Activated effector memory CD4-positive, alpha-beta T cell treated with Interleukin-2 at 50 U/mL for 16 hours (primary cell): ENCODE results near the gene BAZ1B.
A peak's percentile ranks its signal among the peaks of the same experiment; 100 is the strongest.
"Not testable (repeated sequence)": the region's sequence is repeated elsewhere in the genome, so short reads cannot be mapped to it uniquely, and the experiment has no call there.

Experiments used
- DNase-seq: peaks from one replicate; pipeline ENCODE4 v3.0.0-alpha.2; 2020

Gene BAZ1B, protein sequence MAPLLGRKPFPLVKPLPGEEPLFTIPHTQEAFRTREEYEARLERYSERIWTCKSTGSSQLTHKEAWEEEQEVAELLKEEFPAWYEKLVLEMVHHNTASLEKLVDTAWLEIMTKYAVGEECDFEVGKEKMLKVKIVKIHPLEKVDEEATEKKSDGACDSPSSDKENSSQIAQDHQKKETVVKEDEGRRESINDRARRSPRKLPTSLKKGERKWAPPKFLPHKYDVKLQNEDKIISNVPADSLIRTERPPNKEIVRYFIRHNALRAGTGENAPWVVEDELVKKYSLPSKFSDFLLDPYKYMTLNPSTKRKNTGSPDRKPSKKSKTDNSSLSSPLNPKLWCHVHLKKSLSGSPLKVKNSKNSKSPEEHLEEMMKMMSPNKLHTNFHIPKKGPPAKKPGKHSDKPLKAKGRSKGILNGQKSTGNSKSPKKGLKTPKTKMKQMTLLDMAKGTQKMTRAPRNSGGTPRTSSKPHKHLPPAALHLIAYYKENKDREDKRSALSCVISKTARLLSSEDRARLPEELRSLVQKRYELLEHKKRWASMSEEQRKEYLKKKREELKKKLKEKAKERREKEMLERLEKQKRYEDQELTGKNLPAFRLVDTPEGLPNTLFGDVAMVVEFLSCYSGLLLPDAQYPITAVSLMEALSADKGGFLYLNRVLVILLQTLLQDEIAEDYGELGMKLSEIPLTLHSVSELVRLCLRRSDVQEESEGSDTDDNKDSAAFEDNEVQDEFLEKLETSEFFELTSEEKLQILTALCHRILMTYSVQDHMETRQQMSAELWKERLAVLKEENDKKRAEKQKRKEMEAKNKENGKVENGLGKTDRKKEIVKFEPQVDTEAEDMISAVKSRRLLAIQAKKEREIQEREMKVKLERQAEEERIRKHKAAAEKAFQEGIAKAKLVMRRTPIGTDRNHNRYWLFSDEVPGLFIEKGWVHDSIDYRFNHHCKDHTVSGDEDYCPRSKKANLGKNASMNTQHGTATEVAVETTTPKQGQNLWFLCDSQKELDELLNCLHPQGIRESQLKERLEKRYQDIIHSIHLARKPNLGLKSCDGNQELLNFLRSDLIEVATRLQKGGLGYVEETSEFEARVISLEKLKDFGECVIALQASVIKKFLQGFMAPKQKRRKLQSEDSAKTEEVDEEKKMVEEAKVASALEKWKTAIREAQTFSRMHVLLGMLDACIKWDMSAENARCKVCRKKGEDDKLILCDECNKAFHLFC (N-terminal part only)

DNA sequence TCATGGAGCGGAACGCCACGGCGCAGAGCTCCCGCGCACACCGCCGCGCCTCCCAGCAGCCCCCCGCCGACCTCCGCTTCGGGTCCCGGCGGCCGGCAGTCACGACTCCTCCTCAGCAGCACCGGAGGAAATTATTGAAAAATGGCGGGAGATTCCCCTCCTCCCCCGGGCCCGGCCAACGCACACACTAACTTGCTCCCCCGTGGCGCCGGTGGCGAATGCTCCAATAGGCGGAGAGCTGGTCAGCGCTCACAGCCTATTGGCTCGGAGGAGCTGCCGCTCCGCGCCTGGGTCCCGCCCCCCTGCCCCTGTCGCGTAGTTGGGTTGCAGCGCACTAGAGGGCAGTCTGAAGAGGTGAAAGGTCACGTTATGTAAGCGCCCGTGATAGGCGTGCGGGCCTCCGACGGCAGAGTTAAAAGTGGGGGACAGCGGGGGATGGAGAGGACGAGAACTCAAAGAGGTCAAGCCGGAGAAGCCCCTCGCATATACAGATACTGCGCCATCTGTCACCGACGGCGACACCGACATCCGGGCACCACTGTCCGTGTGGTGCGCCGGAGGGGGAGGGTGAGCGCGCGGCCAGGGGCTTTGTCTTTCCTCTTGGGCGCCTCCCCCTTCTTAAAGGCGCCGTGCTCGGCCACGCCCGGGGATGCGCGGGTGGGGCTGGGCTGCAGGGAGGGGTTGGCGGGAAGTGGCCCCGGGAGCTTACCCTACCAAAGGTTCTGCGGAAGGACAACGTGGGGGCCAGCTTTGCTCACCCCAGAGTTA, at the start of gene BAZ1B:
Gene BAZ1B, minus strand, starts transcription at position 189 of the 768 bp plus-strand sequence. CDS start 360 bp downstream, outside the sequence.
- peak; percentile 96 for DNase-seq

DNA sequence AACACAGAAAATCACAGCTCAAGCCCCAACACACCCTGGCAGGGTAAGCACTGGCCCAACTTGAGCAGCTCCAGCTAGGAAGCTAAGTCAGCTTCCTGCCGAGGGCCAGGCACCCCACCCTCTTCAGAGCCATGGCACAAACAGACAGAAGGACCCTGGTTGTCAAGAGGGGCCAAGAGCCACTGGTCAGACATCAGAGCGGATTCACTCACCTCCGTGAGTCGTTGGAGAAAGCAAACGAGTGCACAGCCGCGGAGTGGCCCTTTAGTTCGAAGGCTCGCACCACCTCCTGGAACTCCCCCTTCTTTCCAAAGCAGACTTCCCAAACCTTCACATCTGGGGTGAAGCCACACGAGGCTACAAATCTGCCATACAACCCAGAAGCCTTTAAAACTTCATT, 48.9 kb upstream of the BAZ1B start:
- DNase-seq = no peak

DNA sequence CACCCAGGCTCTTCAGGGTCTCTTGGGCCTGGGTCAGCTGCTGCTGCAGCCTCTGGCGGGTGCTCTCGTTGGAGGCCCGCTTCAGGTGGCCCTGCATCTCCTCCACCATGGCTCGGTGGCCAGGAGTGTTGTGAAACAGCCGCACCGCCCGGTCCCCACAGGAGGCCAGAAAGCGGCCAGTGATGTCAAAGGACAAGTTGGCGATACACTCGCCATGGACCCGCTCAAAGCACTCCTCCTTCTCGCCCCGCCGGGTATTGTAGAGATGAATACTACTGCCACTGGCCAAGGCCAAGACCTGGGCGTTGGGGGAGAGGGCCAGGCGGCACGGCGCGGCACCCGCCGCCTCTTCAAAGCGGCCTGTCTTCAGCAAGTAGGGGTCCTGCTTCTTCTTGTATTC, 48.4 kb upstream of the BAZ1B start:
- DNase-seq = no peak

DNA sequence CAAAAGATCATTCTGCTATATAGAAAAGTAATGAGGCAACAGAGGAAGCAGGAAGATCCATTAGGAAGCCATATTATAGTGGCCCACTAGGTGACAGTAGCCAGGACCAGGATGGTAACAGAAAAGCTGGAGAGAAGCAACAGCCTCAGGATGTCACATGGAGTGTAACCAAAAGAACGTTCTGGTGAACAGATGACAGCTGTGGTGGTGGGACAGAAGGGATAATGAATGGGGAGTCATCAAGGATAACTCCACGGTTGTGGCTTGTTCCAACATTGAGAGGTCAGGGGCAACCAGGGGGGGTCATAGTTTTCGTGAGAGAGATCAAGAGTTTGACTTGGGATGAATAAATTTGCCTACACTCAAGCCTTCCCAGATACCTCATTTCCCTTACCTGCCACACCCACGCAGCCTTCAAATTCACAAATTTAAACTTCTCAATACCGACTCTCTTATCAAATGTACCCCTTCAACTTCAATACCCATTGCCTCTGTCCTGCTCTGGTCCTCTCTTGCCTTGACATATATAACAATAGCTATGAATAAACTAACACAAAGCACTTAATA, 47.0 kb upstream of the BAZ1B start:
- no peak for DNase-seq

DNA sequence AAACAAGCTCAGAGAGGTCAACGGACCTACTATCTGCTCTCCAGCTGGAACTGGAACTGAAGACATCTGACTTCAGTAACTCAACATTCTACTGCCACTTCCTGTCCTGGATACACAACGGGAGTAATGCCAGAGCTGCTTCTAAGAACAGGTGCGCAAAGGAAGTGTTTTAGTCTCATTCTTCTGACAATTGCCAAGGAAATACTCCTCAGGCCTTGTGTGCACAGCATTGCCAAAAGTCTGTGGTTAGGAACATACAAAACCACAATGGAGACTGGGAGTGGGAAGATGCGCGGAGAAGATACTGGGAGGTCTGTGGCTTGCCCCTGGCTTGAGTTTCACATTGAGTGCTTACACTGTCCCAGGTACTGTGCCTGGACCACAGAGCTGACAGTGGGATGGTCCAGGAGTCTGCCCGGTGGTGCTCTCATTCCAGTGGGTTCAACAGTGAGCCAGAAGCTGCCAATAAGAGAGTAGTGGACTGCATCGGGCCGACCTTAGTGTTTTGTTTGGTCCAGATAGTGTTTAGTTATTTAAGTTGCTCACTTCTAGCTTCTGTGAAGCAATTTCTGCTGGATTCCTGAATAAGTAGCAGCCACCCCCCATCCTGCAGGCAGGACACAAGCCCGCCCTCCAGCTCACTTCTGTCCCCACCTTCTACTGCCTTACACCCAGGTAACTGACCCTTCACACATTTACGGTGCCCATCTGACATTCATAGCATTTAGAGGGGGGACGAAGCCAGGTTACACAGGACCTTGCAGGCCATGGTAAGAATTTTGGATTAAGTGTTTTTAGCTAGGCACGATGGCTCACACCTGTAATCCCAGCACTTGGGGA, 46.0 kb upstream of the BAZ1B start:
- no peak for DNase-seq

DNA sequence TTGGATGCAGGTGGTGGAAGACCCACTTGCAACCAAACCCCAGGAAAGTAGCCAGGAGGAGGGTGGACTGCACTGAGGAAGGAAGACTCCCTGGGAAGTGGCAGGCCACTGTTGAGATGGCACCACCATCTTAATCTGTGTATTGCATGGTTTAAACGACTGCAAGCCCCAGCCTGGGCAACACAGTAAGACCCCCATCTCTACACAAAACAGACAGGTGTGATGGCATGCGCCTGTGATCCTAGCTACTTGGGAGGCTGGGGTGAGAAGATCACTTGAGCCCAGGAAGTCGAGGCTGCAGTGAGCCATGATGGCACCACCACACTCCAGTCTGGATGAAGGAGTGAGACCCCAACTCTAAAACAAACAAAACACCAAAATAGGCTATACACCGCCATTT, 45.0 kb upstream of the BAZ1B start:
- no peak for DNase-seq

DNA sequence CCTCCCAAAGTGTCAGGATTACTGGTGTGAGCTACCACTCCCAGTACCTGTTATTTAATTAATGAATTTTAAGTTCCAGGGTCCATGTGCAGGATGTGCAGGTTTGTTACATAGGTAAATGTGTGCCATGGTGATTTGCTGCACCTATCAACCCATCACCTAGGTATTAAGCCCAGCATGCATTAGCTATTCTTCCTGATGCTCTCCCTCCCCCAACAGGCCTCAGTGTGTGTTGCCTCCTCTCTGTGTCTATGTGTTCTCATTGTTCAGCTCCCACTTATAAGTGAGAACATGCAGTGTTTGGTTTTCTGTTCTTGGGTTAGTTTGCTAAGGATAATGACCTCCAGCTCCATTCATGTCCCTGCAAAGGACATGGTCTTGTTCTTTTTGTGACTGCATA, 44.3 kb upstream of the BAZ1B start:
- DNase-seq = not testable (repeated sequence)

DNA sequence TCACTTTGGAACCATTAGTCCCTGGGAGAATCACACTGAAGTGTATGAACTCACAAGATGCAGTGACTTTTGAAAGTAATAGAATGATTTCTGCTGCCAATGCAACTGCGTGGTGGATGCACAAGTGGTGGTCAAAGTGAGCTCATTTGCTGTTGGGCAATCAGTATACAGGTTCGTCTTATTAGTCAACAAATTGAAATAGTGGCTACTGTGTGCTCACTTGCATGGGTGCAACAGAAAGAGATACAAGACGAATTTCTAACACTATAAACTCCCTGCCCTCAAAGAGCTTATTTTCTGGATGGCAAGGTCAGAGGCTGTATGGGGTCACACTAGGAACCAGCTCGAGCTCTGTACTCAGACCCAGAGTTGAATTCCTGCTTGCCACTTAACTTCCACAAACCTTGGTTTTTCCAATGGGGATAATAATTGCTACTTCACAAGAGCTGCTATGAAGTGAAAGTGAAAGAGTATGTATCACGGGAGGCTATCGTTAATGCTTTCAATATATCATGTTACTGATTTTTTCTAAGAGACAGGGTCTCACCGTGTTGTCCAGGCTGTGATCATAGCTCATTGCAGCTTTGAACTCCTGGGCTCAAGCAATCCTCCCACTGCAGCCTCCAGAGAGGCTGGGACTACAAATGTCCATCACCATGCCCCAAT, 43.7 kb upstream of the BAZ1B start:
- no peak for DNase-seq

DNA sequence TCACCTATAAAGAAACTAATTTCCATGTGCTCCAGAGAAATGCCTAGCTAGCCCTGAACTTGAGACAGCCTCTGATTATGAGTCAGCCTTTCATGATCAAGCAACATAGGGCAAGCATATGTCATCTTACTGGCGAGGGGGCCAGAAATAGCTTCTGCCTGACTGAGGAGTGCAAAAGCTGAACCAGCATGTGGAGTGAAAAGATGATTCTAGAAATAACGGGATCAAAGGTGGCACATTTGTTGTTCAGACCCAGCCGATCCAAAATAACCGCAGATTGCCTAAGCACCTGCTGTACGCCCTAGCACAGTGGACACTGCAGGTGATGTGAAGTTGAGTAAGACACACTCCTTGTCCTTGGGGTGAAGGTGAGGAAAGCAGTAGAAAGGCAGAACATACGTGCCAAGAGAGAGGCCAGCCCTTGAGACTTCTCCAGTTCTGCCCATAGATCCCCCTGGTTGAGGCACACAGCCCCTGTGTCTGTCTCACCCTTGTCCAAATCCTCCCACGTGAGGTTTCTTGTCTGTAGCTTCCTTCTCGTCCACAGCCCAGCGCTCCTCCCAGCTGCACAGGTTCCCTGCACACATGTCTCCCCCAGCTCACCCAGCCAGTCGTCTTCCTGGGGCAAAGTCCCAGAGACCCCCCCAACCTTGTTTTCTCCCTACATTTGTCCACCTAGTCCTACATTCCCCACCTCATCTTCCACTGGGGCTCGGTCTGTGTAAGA, 38.2 kb upstream of the BAZ1B start:
- DNase-seq = no peak

DNA sequence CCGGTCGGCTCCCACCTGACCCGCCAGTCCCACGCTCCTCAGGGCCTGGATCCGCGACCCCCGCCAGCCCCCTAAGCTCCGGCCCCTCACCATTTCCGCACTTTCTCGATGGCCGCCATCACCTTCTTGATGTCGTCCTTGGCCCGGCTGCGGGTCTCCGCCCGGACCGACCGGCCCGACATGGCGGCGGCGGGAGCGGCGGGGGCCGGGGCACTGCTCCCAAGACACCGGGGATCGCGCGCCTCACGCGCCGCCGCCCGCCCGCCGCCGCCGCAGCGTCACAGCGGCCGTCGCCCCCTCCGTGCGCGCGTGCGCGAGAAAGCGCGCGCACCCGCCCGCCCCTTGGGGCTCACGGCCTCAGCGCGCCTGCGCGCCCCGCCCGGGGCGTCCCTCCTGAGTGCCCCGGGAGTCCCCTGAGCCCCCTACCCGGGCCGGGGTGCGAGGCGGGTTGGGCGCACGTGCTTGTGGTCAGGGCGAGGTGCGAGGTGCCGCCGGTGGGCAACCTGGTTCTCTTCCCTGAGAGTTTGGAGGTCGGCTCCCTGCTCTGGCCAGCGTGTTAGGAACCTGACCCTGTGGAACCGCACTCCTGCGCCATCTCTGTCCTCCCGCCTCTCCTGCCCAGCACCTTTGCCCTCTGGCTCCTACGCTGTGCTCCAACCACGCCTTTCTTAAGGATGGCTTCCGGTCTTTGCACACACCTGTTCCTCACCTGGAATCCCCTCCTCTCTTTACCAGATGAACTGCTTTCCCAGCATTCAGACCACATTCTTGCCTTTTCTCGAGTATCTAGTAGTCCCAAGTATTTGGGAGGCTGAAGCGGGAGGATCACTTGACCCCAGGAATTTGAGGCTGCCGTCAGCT, 35.5 kb upstream of the BAZ1B start, which contains the start of gene BCL7B:
Gene BCL7B, minus strand, starts transcription at position 294 of the 861 bp plus-strand sequence. Its CDS starts 112 bp downstream, at position 182.
- peak; percentile 73 for DNase-seq

DNA sequence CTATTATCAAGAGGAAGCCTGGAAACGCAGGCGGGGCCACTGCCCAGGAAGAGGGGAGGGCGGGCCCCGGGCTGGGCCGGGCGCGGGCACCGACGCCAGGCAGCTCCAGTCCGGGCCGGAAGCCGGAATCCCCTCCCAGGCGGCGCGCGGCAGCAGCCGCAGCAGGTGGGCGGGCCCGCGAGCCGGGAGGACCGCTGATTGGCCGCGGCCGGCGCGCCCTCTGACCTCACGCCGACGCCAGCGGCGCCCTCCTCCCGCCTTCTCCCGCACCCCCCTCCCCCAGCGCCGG, 35.0 kb upstream of the BAZ1B start:
- peak; percentile 91 for DNase-seq

DNA sequence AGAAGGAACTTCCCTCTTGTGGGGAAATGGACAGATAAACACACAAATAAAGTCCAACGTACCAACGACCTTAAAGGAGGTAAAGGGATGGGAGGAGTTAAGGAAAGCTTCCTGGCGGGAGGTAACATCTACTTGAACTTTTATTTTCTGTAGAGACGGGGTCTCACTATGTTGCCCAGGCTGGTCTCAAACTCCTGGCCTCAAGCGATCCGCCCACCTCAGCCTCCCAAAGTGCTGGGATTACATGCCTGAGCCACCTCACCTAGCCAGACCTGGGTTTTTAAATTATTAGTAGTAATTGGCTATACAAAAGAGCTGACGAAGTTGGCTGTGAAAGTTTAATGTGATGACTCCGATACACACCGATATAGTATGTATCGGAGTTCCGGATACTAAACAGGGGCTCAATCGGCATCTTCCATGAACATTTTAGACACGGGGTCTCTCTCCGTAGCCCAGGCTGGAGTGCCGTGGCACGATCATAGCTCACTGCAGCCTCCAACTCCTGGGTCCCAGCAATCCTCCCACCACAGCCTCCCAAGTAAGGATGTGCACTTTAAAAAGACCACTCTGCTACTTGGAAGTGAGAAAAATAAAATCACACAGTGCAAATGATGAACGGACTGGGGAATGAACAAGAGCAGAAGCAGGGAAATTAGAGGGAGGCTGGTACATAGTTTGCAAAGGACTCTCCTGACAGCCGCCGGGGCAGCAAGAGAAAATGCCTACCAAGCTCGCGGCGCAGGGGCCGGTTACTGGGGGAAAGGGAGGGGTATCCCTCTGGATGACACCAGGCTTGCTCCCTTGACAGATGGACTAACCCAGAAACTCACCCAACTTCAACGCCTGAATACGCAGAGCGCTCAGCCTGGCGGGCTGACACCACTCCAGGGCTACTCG, 34.4 kb upstream of the BAZ1B start:
- no peak for DNase-seq

DNA sequence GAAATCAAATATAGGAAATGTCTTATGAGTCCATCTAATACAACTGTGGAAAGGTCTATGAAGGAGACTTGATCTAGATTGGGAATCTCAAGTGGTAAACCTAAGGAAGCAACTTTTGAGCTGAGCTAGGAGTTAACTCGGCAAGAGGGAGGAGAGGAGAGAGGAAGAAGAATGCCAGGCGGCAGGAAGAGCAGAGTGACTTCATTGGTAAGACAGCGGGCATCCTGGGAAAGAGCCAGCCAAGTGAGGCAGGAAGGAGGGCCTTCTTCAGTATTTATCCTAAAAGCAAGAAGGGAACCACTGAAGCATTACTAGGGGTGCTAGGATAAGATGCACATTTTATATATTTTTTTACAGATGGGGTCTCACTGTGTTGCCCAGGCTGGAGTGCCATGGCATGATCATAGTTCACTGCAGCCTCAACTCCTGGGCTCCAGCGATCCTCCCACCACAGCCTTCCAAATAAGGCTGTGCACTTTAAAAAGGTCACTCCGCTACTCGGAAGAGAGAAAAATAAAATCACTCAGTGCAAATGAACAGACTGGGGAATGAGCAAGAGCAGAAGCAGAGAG, 33.4 kb upstream of the BAZ1B start:
- no peak for DNase-seq

DNA sequence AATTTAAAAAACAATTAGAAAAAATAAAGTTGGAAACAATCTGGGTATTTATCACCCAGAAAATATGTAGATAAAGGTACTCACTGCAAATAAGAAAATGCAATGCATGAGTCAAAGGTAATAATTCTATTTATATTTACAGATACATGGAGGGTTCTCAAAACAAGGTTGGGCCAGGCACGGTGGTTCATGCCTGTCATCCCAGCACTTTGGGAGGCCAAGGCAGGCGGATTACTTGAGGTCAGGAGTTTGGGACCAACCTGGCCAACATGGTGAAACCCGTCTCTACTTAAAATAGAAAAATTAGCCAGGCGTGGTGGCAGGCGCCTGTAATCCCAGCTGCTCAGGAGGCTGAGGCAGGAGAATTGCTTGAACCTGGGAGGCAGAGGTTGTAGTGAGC, 28.0 kb upstream of the BAZ1B start:
- DNase-seq = not testable (repeated sequence)

DNA sequence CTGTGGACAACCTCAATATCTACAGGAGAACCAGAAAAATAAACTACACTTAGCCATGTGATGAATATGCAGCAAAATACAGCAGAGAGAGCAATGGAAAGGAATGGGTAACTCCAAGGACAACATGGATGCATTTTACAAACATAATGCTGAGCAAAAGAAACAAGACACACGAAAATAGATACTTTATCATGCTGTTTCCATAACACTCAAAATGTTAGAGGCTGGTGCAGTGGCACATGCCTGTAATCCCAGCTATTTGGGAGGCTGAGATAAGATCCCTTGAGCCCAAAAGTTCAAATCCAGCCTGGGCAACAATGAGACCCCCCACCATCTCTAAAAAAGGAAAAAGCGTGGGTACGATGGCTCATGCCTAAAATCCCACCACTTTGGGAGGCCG, 27.1 kb upstream of the BAZ1B start:
- DNase-seq = no peak

DNA sequence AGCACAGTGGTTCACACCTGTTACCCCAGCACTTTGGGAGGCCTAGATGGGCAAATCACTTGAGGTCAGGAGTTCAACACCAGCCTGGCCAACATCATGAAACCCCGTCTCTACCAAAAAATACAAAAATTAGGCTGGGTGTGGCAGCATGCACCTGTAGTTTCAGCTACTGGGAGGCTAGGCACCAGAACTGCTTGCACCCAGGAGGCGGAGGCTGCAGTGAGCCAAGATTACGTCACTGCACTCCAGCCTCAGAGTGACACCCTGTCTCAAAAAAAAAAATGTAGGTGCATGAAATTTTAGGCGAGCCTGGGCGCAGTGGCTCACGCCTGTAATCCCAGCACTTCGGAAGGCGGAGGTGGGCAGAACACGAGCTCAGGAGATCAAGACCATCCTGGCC, 25.7 kb upstream of the BAZ1B start:
- DNase-seq = no peak

DNA sequence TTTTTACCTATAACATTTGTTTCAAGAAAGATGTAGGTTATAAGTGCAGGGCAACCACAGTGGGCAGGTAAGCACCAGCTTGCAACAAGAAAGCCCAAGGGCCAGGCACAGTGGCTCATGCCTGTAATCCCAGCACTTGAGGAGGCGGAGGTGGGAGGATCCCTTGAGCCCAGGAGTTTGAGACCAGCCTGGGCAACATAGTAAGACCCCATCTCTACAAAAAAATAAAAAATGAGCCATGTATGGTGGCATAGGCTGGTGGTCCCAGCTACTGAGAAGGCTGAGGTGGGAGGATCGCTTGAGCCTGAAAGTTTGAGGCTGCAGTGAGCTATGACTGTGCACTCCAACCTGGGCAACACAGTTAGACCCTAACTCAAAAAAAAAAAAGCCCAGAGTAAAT, 22.6 kb upstream of the BAZ1B start:
- no peak for DNase-seq

DNA sequence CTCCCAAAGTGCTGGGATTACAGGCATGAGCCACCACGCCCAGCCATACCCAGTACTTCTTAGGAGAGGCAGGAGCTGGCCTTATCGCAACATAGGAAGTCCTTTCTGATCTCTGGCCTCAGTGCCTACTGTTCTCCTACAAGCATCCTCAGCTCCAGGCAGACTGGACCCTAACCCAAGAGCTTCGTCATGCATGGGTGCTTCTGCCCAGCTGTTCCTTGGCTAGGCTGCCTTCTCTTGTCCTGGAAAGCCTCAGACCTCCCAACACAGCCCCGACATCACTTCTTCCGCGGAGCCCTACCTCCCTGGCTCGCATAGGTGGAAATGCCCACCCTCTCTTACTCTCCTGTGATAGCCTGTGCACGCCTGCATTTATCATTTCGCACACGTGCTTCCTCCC, 19.6 kb upstream of the BAZ1B start:
- no peak for DNase-seq
